Loucy (cell line): Measurements from ENCODE around the gene BCAS2.

ENCODE experiments used
- H2AFZ ChIP-seq: fragments of 200-600 bp; sonication (generic); 2 replicates; pipeline ENCODE4 v1.6.0; 2016; ENCODE audit warnings: antibody characterized with exemption, mild to moderate bottlenecking, low read length, moderate library complexity
- H3F3A ChIP-seq: fragments of 200-600 bp; 2 replicates; pipeline ENCODE4 v1.6.0; 2016; ENCODE audit warnings: antibody characterized with exemption, low read depth, mild to moderate bottlenecking
- H3K27me3 ChIP-seq: fragments of 200-600 bp; sonication (generic); 2 replicates; pipeline ENCODE4 v1.6.1; 2014; ENCODE audit warnings: low read length, mild to moderate bottlenecking; ENCODE audit not compliant: insufficient read depth, poor library complexity, severe bottlenecking
- H3K36me3 ChIP-seq: fragments of 200-600 bp; sonication (generic); 2 replicates; pipeline ENCODE4 v1.6.1; 2016; ENCODE audit warnings: low read length; ENCODE audit not compliant: insufficient read depth
- H3K4me1 ChIP-seq: fragments of 200-600 bp; sonication (generic); 2 replicates; pipeline ENCODE4 v1.5.1; 2014; ENCODE audit warnings: low read length, mild to moderate bottlenecking; ENCODE audit not compliant: insufficient read depth, poor library complexity, severe bottlenecking
- H3K4me2 ChIP-seq: fragments of 200-600 bp; sonication (generic); 2 replicates; pipeline ENCODE4 v1.6.0; 2014; ENCODE audit warnings: antibody characterized with exemption, low read length, low read depth, mild to moderate bottlenecking; ENCODE audit not compliant: poor library complexity, severe bottlenecking
- H3K4me3 ChIP-seq: fragments of 200-600 bp; sonication (generic); 2 replicates; pipeline ENCODE4 v1.5.1; 2014; ENCODE audit warnings: low read length, mild to moderate bottlenecking, mixed read lengths; ENCODE audit not compliant: poor library complexity, severe bottlenecking
- H3K79me2 ChIP-seq: fragments of 200-600 bp; sonication (generic); 2 replicates; pipeline ENCODE4 v1.6.1; 2014; ENCODE audit warnings: low read length; ENCODE audit not compliant: insufficient read depth
- H3K9ac ChIP-seq: fragments of 200-600 bp; sonication (generic); 2 replicates; pipeline ENCODE4 v1.6.0; 2014; ENCODE audit warnings: mild to moderate bottlenecking, low read depth, low read length, moderate library complexity; ENCODE audit not compliant: poor library complexity, severe bottlenecking
- H3K9me2 ChIP-seq: fragments of 200-600 bp; sonication (generic); replicated peaks from 2 replicates; pipeline ENCODE4 v1.6.1; 2016; ENCODE audit warnings: low read depth, low read length, mixed read lengths
- H3K9me3 ChIP-seq: fragments of 200-600 bp; sonication (generic); 2 replicates; pipeline ENCODE4 v1.6.1; 2014; ENCODE audit warnings: mild to moderate bottlenecking, antibody characterized with exemption, low read length, low read depth; ENCODE audit not compliant: insufficient read depth
- H4K20me1 ChIP-seq: fragments of 200-600 bp; sonication (generic); 2 replicates; pipeline ENCODE4 v1.6.0; 2014; ENCODE audit warnings: antibody characterized with exemption, low read length, mild to moderate bottlenecking; ENCODE audit not compliant: insufficient read depth, poor library complexity, severe bottlenecking
- EZH2phosphoT487 ChIP-seq: fragments of 200-600 bp; IDR thresholded peaks from 2 replicates; pipeline ENCODE4 v1.6.1; 2018; ENCODE audit warnings: antibody characterized with exemption, mild to moderate bottlenecking, moderate library complexity, borderline replicate concordance
- TF ChIP-seq, protein P1 (sequence below): fragments of 200-600 bp; sonication (generic); conservative IDR thresholded peaks from 2 replicates; pipeline ENCODE4 v1.5.1; 2014; ENCODE audit warnings: mild to moderate bottlenecking, antibody characterized with exemption, low read length

Gene BCAS2

DNA sequence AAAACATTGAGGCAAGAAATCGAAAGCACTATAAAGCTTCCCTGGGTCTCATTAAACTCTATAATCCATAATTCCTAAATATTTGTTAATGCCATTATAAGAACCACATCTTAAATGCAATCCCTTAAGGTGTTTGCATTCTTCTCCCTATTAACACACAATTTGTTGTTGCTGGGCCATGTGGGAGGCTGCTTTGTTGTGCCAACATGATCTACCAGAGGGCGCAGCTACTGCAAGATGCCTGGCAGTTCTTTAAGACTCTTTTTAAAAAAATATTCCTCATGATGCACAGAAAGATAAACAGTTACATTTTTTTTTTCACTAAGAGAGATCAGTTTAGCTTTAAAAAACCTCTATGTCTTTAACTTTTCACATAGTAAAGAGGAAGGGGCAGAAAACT lies 39.0 kb upstream of the BCAS2 start:
- H3F3A ChIP-seq, result no peaks in the 10 kb centered on the region
- no peaks in the 10 kb centered on the region for H3K4me1 ChIP-seq
- no peaks in the 10 kb centered on the region for H4K20me1 ChIP-seq
- H3K27me3 ChIP-seq, result peaks cover 12% of the 10 kb centered on the region
- H3K79me2 ChIP-seq, result no peaks in the 10 kb centered on the region
- H3K4me3 ChIP-seq, result no peak overlapping the region
- H3K4me2 ChIP-seq, result no peak overlapping the region
- TF ChIP-seq EZH2phosphoT487, result no peak
- TF ChIP-seq, protein P1, sequence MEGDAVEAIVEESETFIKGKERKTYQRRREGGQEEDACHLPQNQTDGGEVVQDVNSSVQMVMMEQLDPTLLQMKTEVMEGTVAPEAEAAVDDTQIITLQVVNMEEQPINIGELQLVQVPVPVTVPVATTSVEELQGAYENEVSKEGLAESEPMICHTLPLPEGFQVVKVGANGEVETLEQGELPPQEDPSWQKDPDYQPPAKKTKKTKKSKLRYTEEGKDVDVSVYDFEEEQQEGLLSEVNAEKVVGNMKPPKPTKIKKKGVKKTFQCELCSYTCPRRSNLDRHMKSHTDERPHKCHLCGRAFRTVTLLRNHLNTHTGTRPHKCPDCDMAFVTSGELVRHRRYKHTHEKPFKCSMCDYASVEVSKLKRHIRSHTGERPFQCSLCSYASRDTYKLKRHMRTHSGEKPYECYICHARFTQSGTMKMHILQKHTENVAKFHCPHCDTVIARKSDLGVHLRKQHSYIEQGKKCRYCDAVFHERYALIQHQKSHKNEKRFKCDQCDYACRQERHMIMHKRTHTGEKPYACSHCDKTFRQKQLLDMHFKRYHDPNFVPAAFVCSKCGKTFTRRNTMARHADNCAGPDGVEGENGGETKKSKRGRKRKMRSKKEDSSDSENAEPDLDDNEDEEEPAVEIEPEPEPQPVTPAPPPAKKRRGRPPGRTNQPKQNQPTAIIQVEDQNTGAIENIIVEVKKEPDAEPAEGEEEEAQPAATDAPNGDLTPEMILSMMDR, result no peak
- no peaks in the 10 kb centered on the region for H3K9me3 ChIP-seq
- no peaks in the 10 kb centered on the region for H3K9me2 ChIP-seq
- no peak overlapping the region for H2AFZ ChIP-seq
- H3K36me3 ChIP-seq, result no peaks in the 10 kb centered on the region
- H3K9ac ChIP-seq, result no peak overlapping the region

DNA sequence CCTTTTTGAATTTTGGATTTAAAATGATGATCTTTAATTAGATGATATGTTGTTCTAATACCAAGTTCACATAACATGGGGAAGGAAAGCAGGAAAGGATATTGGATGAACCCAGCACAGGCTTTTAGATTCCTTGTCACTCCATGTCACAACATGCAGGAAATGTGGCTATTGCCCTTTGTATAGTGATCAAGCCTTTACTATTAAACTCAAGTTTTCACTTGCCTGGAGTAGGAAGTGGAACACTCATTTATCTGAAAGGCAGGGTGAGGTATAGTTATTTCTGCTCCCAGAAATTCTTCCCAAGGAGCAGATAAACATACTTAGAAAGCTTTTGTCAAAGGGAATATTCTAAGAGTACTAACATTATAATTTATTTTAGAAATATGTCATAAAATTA lies 37.2 kb upstream of the BCAS2 start:
- H3K4me2 ChIP-seq, result no peak overlapping the region
- no peaks in the 10 kb centered on the region for H3K79me2 ChIP-seq
- no peaks in the 10 kb centered on the region for H3K36me3 ChIP-seq
- no peak overlapping the region for H3K9ac ChIP-seq
- H3F3A ChIP-seq, result no peaks in the 10 kb centered on the region
- no peak overlapping the region for H2AFZ ChIP-seq
- no peaks in the 10 kb centered on the region for H3K9me2 ChIP-seq
- no peak for TF ChIP-seq EZH2phosphoT487
- TF ChIP-seq, protein P1, result no peak
- no peaks in the 10 kb centered on the region for H3K9me3 ChIP-seq
- no peaks in the 10 kb centered on the region for H4K20me1 ChIP-seq
- H3K27me3 ChIP-seq, result peaks cover 12% of the 10 kb centered on the region
- H3K4me1 ChIP-seq, result no peaks in the 10 kb centered on the region
- no peak overlapping the region for H3K4me3 ChIP-seq

DNA sequence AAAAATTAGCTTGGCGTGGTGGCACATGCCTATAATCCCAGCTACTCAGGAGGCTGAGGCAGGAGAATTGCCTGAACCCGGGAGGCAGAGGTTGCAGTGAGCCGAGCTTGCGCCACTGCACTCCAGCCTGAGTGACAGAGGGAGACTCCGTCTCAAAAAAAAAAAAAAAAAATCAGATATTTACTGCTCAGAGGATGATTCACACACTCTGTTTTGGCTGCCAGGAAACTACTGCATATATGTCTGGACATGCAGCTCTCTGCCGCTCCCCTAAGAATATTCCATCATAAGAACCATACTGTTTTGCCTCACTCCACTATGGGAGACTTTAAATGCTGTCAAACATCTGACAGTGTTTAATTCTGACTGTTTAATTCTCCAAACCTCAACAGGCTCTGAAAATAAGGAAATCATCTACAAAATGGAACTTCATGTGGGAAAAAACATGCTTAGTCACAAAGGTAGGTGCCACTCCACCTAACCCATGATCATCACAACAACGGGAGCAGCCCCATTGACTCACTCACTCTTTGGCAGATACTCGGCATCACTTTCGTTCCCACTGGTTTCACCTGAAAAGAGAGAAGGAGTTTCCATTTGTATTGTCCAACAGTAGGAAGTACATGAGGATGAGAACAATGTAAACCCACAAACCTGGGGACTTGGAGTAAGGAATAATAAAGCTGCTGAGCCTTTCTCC lies 29.3 kb upstream of the BCAS2 start:
- Histone ChIP-seq H3K4me2 (no peak overlapping the region), H2AFZ (no peak overlapping the region), H4K20me1 (no peaks in the 10 kb centered on the region), H3K9me3 (no peaks in the 10 kb centered on the region), H3F3A (no peaks in the 10 kb centered on the region), H3K4me1 (no peaks in the 10 kb centered on the region), H3K36me3 (no peaks in the 10 kb centered on the region), H3K9me2 (no peaks in the 10 kb centered on the region), H3K4me3 (no peak overlapping the region), H3K27me3 (no peaks in the 10 kb centered on the region), H3K9ac (no peak overlapping the region), H3K79me2 (no peaks in the 10 kb centered on the region)
- TF ChIP-seq, protein P1, result no peak
- no peak for TF ChIP-seq EZH2phosphoT487
